Stimulated activated CD8-positive, alpha-beta memory T cell treated with anti-CD3 and anti-CD28 coated beads, Interleukin-4, amount 100 ng/mL, for 1 hour (primary cell): ENCODE results near the gene FAM120C.

ENCODE experiments used
- DNase-seq, 2 donors: peaks; one replicate each; pipeline ENCODE4 v3.0.0-alpha.2; 2020; ENCODE audit warnings: low read depth in 2 of 2, low spot score in 1 of 2

FAM120C gene, protein sequence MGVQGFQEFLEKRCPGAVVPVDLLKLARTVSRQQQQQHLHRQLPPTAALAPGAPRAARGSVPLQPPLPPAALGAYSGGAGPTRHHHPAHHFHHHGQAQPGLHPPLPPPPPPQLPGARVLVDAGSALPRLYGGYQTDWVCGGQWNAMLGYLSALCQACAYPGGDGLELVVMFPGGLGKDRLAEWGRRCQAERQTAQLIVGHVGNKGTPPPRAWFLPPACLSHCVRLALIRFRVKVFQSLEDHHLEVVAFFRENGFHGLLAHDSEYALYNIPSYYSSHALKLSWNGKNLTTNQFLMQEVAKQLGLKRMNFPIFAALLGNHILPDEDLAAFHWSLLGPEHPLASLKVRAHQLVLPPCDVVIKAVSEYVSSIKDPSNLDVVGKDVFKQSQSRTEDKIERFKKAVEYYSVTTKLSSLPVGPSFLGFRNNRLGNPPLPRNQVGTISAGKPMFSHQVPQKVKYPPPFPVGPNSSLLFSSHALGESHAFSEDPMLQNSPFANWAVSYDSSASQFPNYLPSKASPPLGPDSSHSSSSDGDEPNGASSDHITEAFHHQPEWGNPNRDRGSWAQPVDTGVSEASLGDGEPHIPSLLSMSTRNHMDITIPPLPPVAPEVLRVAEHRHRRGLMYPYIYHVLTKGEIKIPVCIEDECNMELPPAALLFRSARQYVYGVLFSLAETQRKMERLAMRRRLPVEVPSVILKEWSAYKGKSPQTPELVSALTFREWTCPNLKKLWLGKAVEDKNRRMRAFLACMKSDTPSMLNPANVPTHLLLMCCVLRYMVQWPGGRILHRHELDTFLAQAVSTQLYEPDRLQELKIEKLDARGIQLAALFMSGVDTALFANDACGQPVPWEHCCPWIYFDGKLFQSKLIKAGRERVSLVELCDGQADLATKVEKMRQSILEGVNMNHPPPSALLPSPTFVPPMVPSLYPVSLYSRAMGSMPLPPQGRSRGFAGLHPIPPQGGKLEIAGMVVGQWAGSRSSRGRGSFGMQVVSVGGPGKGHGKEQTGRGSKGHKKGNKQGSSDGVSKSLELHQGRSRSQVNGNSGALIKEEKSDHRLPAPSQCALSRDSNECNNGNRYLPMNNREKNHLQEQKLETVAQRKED

DNA sequence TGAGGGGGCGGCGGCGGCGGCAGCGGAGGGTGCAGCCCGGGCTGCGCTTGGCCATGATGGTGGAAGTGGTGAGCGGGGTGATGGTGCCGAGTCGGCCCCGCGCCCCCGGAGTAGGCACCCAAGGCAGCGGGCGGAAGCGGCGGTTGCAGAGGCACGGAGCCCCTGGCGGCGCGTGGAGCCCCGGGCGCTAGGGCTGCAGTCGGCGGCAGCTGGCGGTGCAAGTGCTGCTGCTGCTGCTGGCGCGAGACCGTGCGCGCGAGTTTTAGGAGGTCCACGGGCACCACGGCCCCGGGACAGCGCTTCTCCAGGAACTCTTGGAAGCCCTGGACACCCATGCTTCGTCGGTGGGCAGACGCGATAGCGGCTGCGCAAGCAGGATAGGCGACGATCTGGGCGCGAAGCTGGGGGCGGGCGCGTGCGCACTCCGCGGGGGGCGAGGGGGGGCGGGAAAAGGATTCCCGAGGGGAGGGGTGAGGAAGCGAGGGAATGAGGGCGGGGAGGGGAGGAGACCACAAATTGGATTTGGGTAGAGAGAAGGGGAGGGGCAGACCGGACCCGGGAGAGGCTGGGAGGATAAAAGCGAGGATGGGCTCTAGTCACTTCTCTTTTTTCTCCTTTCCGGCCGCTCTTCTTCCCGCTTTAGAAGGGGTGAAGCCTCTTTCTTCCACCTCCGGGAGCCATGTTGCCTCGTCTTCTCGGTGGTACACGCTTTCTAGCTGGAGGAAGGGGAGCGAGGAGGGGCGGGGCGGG, at the start of gene FAM120C:
Gene FAM120C, minus strand, starts transcription at position 391 of the 750 bp plus-strand sequence. Its CDS starts 56 bp downstream, at position 335.
- DNase-seq: peak; percentile 7 to 37

DNA sequence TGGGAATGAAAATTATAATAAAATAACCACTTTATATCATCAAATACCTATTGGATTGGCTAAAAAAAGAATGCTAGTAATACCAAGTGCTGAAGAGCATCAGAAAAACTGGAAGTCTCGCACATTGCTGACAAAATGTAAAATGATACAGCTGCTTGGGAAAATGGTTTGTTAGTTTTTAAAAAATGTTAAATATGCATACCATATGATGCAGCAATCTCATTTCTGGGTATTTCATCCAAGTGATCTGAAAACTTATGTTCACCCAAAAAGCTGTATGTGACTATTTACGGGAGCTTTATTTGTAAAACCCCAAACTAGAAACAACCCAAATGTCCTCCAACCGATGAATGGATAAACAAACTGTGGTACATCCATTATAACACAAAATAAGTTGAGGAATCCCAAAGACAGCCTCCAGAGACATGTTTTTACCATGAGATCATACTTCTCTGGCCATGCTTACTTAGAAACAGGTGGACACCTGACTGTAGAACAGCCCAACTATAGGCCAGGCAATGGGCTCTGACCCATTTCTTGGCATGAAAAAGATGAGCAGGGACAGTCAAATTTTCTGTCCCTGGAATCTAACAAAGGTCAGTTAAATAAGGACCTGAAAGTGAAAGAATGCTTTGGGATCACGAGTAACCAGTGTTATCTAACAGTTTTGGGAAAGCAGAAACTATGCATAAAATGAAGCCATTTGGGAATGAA, 47.5 kb upstream of the FAM120C start:
- DNase-seq: no peak

GRCh38 chrX:54223581-54223980, 40.5 kb upstream of the FAM120C start:
- DNase-seq: no peak

GRCh38 chrX:54213603-54214002, 30.5 kb upstream of the FAM120C start:
- no peak for DNase-seq

DNA sequence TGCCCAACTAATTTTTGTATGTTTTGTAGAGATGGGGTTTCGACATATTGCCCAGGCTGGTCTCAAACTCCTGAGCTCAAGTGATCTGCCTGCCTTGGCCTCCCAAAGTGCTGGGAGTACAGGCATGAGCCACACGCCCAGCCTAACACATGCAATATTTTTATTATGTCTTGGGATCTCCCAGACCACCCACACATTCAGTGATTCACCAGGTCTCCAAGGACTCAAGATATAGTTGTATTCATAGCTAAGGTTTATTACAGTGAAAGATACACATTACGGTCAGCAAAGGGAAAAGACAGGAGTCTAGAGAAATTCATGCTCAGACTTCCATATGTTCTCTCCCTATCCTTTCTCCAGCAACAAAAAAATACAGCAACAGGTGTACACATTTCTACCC, 25.5 kb upstream of the FAM120C start:
- DNase-seq: no peak

- DNase-seq: no peak
Measured at GRCh38 chrX:54198262-54198661, 15.2 kb upstream of the FAM120C start.

DNA sequence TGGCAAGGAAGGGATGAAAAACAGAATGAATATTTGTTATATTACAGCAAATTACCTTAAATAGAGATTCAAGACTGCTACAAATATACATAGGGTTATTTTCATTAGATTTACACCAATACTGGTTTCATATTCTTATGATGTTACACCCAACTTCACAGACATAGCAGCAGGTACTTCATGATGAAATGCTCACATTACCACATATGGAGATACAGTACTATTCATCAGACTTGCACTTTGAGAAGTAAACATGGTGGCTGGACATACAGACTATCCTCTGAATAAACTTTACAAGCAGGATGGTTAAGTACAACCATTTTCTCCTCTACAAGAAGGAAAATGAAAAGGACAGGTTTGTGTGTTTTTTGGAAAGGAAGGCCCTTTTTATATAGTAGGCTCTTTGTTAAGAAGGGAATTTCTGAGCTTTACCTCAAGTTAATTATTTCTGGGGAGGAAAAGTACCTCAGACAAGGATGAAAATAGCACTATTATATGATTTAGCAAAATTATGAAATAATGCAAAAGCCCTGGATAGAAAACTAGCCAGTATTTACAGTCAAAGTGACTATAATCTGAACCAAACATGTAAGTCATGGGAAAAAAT, 12.0 kb upstream of the FAM120C start:
- DNase-seq: no peak

DNA sequence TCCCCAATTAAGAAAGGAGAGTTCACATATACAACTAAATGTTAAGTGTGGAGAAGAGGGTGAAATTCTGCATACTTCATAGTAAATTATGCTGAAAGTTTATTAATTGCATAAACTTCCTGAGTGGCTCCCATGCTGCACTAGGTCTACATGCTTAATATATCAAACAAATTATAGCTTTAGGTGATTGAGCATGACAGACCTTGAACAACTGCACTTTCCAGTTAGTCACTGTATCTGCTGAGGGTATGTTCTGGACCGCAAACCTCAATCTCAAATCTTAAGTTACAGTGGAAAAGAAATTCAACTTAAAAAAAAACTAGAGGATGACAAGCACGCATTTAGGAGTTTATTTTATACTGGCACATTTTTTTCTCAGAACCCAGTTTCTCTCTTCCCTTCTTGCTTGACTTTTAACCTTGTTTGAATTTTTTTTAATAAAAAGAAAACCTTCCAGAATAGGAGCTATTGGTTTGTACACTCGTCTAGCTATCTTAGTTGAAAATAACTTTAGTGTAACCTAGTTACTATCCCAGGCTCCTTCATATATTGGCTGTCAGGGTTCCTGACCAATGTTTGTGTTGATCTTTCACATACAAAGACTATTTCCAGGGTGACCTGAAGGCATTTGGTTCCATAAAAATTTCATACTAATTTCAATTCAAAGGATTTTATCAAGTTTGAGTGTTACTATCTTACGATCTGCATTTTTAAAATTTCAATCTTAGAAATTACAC, 10.2 kb upstream of the FAM120C start:
- DNase-seq: no peak

- DNase-seq: no peak
Measured at GRCh38 chrX:54184474-54184873, 1.4 kb upstream of the FAM120C start.

GRCh38 chrX:54182194-54182863, 725 bp downstream of the FAM120C start:
- DNase-seq: peak; percentile 7 to 34

DNA sequence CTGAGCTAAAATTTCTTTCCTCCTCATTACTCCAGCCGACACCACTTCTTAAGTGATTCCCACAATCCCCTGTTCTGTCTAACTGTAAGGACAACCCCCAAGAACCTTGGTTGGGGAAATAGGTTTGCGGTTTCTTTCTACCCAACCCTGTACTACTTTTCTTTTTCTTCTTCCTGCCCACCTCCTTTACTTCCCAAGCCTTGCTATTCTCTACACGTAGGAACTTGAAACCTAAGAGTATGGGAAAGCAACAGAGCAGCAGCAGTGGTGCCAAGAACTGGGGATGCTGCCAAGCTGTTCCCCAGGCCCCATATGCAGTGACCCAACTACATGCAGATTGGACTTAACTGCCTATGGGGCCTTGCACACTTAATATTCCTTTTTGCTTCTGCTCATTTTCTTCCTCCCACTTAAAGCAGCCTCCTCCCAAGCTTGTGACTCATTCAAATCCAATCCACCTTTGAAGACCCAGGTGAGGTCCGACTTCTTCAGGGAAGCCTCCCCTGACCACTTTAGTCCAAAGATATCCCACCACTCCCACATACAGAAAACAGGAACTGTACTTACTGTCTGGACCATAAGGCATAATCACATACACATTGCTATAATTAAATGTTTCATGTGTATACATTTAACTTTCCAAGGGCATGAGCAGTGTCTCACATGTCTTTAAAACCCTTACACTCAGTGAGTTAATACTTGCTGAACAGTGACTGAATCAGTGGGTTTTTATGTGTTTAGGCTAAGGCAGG, 1.7 kb downstream of the FAM120C start:
- no peak for DNase-seq

GRCh38 chrX:54180403-54180802, 2.7 kb downstream of the FAM120C start:
- no peak for DNase-seq

- DNase-seq: no peak
Measured at GRCh38 chrX:54178100-54178940, 4.7 kb downstream of the FAM120C start.

GRCh38 chrX:54177306-54177705, 5.7 kb downstream of the FAM120C start:
- DNase-seq: no peak

DNA sequence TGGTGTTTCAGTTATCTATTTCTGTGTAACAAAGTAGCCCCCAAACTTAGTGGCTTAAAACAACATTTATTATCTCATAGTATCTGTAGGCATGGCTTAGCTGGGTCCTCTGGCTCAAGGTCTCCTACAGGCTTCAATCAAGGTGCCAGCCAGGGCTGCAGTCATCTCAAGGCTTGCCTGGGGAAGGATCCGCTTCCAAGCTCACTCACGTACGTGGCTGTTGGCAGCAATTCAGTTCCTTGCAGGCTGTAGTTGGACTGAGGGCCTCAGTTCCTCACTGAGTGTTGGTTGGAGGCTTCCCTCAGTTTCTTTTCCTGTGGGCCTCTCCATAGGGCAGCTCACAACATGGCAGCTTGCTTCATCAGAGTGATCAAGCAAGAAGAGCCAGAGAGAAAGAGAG, 9.3 kb downstream of the FAM120C start:
- DNase-seq: no peak

DNA sequence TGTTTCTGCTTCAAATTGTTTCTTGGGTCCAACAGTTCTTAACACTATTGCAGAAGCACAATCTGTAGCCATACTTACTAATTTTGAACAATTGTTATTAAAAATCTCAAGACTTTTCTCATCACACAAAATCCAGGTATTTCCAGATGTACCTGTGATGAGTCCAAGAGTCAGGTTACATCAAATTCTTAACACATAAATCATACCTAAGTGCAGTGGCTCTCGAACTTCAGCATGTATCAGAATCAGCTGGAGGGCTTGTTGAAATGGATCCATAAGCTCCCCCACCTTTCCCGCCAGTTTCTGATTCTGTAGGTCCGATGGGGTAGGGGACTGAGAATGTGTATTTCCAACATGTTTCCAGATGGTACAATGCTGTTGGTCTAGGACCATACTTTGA, 10.6 kb downstream of the FAM120C start:
- DNase-seq: no peak
